ENCODE results near the gene PRELP.

Gene PRELP

GRCh38 chr1:203524152-203524551 lies 48.5 kb downstream of the PRELP start:
- H3K4me3 ChIP-seq (ENCODE audit: low read depth, low read length), result no peak overlapping the region
- no peak for TF ChIP-seq MYC (IDR thresholded peaks at IDR 0.05; ENCODE audit: low read depth, low read length)
- TF ChIP-seq POLR2A (IDR thresholded peaks at IDR 0.05; ENCODE audit: extremely low read depth, insufficient read length), result no peak
- TF ChIP-seq CTCF (IDR thresholded peaks at IDR 0.05; ENCODE audit: low read depth, low read length), result no peak
- TF ChIP-seq MAX (IDR thresholded peaks at IDR 0.05; ENCODE audit: low read depth, low read length), result no peak
- DNase-seq (ENCODE audit: low read depth), result no peak

- no peak overlapping the region for H3K4me3 ChIP-seq (ENCODE audit: low read depth, low read length)
- DNase-seq (ENCODE audit: low read depth), result no peak
- TF ChIP-seq MAX (IDR thresholded peaks at IDR 0.05; ENCODE audit: low read depth, low read length), result no peak
- TF ChIP-seq CTCF (IDR thresholded peaks at IDR 0.05; ENCODE audit: low read depth, low read length), result no peak
- TF ChIP-seq POLR2A (IDR thresholded peaks at IDR 0.05; ENCODE audit: extremely low read depth, insufficient read length), result no peak
- no peak for TF ChIP-seq MYC (IDR thresholded peaks at IDR 0.05; ENCODE audit: low read depth, low read length)
Measured at GRCh38 chr1:203524824-203525223, 49.2 kb downstream of the PRELP start.

- H3K4me3 ChIP-seq (ENCODE audit: low read depth, low read length), result no peak overlapping the region
- TF ChIP-seq CTCF (IDR thresholded peaks at IDR 0.05; ENCODE audit: low read depth, low read length), result no peak
- no peak for TF ChIP-seq MYC (IDR thresholded peaks at IDR 0.05; ENCODE audit: low read depth, low read length)
- TF ChIP-seq MAX (IDR thresholded peaks at IDR 0.05; ENCODE audit: low read depth, low read length), result no peak
- TF ChIP-seq POLR2A (IDR thresholded peaks at IDR 0.05; ENCODE audit: extremely low read depth, insufficient read length), result no peak
- no peak for DNase-seq (ENCODE audit: low read depth)
Measured at GRCh38 chr1:203525685-203526084, 50.1 kb downstream of the PRELP start.

GRCh38 chr1:203526130-203526529 lies 50.5 kb downstream of the PRELP start:
- no peak for DNase-seq (ENCODE audit: low read depth)
- no peak overlapping the region for H3K4me3 ChIP-seq (ENCODE audit: low read depth, low read length)
- no peak for TF ChIP-seq CTCF (IDR thresholded peaks at IDR 0.05; ENCODE audit: low read depth, low read length)

- no peak for DNase-seq (ENCODE audit: low read depth)
- H3K4me3 ChIP-seq (ENCODE audit: low read depth, low read length), result no peak overlapping the region
- TF ChIP-seq CTCF (IDR thresholded peaks at IDR 0.05; ENCODE audit: low read depth, low read length), result no peak
- no peak for TF ChIP-seq POLR2A (IDR thresholded peaks at IDR 0.05; ENCODE audit: extremely low read depth, insufficient read length)
- no peak for TF ChIP-seq MYC (IDR thresholded peaks at IDR 0.05; ENCODE audit: low read depth, low read length)
- no peak for TF ChIP-seq MAX (IDR thresholded peaks at IDR 0.05; ENCODE audit: low read depth, low read length)
Measured at GRCh38 chr1:203526572-203526971, 51.0 kb downstream of the PRELP start.

GRCh38 chr1:203527013-203527412 lies 51.4 kb downstream of the PRELP start:
- no peak overlapping the region for H3K4me3 ChIP-seq (ENCODE audit: low read depth, low read length)
- TF ChIP-seq MYC (IDR thresholded peaks at IDR 0.05; ENCODE audit: low read depth, low read length) (no peak), POLR2A (IDR thresholded peaks at IDR 0.05; ENCODE audit: extremely low read depth, insufficient read length) (no peak), CTCF (IDR thresholded peaks at IDR 0.05; ENCODE audit: low read depth, low read length) (no peak), MAX (IDR thresholded peaks at IDR 0.05; ENCODE audit: low read depth, low read length) (no peak)
- no peak for DNase-seq (ENCODE audit: low read depth)

Data from NB4 (cell line).